Panc1 (cell line): ENCODE data around the gene BDH2. TPM values are rescaled to one million over a fixed set of nuclear protein-coding genes. Genes with fewer than 3 reads are reported as not detected.

Experiments
- ATAC-seq: fragments of 200-7000 bp; cut with Tn5 transposase; 2 replicates; pipeline ENCODE4 v1.9.1; 2020; ENCODE audit warnings: mild to moderate bottlenecking, moderate library complexity
- BruUV-seq: library from RNA; stranded (reverse); fragments of 400-500 nt; replicated peaks from 2 replicates; lab custom pipeline; 2021; lab: Mats Ljungman, UMichigan
- CTCF ChIA-PET: fragments of 300-600 bp; sonication (Branson Sonifier 250); formaldehyde crosslinking; loops from one replicate; lab custom pipeline; 2022; ENCODE audit warnings: antibody characterized with exemption; lab: Charles Lee
- POLR2A ChIA-PET: fragments of 300-600 bp; sonication (Branson Sonifier 250); formaldehyde crosslinking; loops from one replicate; lab custom pipeline; 2022; ENCODE audit warnings: antibody characterized with exemption; lab: Charles Lee
- DNase-seq: peaks from one replicate; pipeline ENCODE4 v3.0.0-alpha.2; 2010; ENCODE audit warnings: low read depth, low spot score
- H3K27ac ChIP-seq: 2 replicates; pipeline ENCODE4 v1.5.1; 2011; ENCODE audit warnings: mild to moderate bottlenecking, low read length, inconsistent platforms
- H3K27me3 ChIP-seq: fragments of 200-500 bp; sonication (Bioruptor generic); 2 replicates; pipeline ENCODE4 v1.6.0; 2014; ENCODE audit warnings: low read length, inconsistent platforms; ENCODE audit not compliant: control insufficient read depth, insufficient read depth
- H3K36me3 ChIP-seq: fragments of 200-500 bp; sonication (Bioruptor generic); 2 replicates; pipeline ENCODE4 v1.5.1; 2014; ENCODE audit warnings: inconsistent platforms, mild to moderate bottlenecking, low read length, moderate library complexity; ENCODE audit not compliant: control insufficient read depth, insufficient read depth
- H3K4me1 ChIP-seq: 2 replicates; pipeline ENCODE4 v1.5.1; 2011; ENCODE audit warnings: inconsistent platforms, mild to moderate bottlenecking, low read length, moderate library complexity; ENCODE audit not compliant: control insufficient read depth, insufficient read depth
- H3K4me3 ChIP-seq, 2 experiments: 2 replicates each; pipeline ENCODE4 v1.5.1; 2011 to 2012; ENCODE audit warnings: low read depth in 2 of 2, low read length in 2 of 2, mild to moderate bottlenecking in 2 of 2, inconsistent platforms in 1 of 2, moderate library complexity in 1 of 2
- H3K9me3 ChIP-seq: fragments of 200-500 bp; sonication (Bioruptor generic); 2 replicates; pipeline ENCODE4 v1.5.1; 2014; ENCODE audit warnings: low read depth, mild to moderate bottlenecking, inconsistent platforms, low read length, moderate library complexity; ENCODE audit not compliant: control insufficient read depth, insufficient read depth
- CTCF ChIP-seq: fragments of 450-650 bp; IDR thresholded peaks from 2 replicates; pipeline ENCODE4 v1.5.1; 2017; ENCODE audit warnings: mild to moderate bottlenecking
- POLR2AphosphoS5 ChIP-seq: IDR thresholded peaks from 2 replicates; pipeline ENCODE4 v1.6.1; 2012; ENCODE audit warnings: mild to moderate bottlenecking, low read depth, low read length, moderate library complexity
- SIN3A ChIP-seq: IDR thresholded peaks from 2 replicates; pipeline ENCODE4 v1.6.1; 2012; ENCODE audit warnings: low read depth, mild to moderate bottlenecking, low read length, moderate library complexity, borderline replicate concordance; ENCODE audit not compliant: insufficient read depth
- TCF7L2 ChIP-seq: IDR thresholded peaks from 2 replicates; pipeline ENCODE4 v1.6.1; 2011; ENCODE audit warnings: mild to moderate bottlenecking, low read depth, low read length, inconsistent platforms
- in situ Hi-C: cut with HindIII; loops from 2 replicates; pipeline ENCODE4 v1.10.0; 2016; ENCODE audit warnings: low sequenced_read_pairs, low pct_unique_long_range_greater_than_20kb
- intact Hi-C: fragments of 100-400 bp; cut with micrococcal nuclease; formaldehyde crosslinking; loops from one replicate; pipeline ENCODE4 v1.10.0; 2022; ENCODE audit not compliant: unreplicated experiment
- total RNA-seq: library from RNA; stranded (reverse); gene quantifications from one replicate; pipeline ENCODE4 v1.2.1, GENCODE V29; 2021; ENCODE audit not compliant: unreplicated experiment
- TF ChIP-seq, protein P1 (sequence below), 2 experiments: IDR thresholded peaks; 2 replicates each; pipeline ENCODE4 v1.6.1; 2011 to 2012; ENCODE audit warnings: low read depth in 2 of 2, control low read depth in 1 of 2, low read length in 1 of 2, mild to moderate bottlenecking in 1 of 2, moderate library complexity in 1 of 2; ENCODE audit not compliant: insufficient read depth in 1 of 2

Gene BDH2
- total RNA-seq, 1 experiment from 2014 or later = 0.98 TPM

DNA sequence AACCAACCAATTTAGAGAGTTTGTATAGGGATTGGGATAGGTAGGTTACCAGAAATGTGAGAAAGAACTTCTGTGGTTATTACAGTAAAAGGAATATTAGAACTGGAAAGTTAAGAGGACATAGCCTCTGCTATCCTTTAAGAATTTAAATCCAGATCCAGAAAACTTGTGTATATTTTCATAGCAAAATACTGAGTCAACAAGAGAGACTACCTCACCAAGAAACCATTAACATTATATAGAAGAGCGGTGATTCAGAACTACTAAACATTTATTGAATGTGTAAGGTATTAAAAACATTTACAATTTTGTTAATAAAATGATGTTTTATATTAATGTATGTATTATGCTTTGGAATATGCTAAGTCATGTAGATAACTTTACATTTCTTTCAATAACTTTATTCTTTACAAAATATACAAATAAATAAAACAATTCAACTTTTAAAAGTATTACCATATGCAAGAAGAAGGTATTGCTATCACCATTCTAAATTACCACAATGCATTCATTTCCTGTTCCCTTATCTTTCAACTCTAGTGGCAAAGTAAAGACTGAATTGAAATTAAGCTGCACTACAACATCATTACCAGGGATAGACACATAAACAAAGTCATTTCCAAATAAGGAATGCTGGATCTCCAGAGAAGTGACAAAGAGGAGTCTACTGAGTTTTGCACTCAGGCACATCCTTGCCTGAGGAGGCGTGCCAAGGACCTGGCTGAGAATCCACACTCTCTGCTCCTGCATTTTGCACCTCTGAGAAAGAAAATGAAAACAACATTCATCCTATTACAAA is 6.1 kb upstream of the BDH2 start:
- intact Hi-C loops (no loop called here), in situ Hi-C loops (no loop called here)
- Histone ChIP-seq H3K27ac (no peak overlapping the region), H3K27me3 (no peaks in the 10 kb centered on the region), H3K36me3 (peaks cover 10% of the 10 kb centered on the region; the same call in 1 of the 2 replicates), H3K4me3 (no peak overlapping the region), H3K4me1 (no peaks in the 10 kb centered on the region), H3K9me3 (no peaks in the 10 kb centered on the region)
- ChIA-PET CTCF (no interaction called here), POLR2A (no interaction called here)
- TF ChIP-seq CTCF (no peak), SIN3A (no peak), POLR2AphosphoS5 (no peak), TCF7L2 (no peak)
- TF ChIP-seq, protein P1, sequence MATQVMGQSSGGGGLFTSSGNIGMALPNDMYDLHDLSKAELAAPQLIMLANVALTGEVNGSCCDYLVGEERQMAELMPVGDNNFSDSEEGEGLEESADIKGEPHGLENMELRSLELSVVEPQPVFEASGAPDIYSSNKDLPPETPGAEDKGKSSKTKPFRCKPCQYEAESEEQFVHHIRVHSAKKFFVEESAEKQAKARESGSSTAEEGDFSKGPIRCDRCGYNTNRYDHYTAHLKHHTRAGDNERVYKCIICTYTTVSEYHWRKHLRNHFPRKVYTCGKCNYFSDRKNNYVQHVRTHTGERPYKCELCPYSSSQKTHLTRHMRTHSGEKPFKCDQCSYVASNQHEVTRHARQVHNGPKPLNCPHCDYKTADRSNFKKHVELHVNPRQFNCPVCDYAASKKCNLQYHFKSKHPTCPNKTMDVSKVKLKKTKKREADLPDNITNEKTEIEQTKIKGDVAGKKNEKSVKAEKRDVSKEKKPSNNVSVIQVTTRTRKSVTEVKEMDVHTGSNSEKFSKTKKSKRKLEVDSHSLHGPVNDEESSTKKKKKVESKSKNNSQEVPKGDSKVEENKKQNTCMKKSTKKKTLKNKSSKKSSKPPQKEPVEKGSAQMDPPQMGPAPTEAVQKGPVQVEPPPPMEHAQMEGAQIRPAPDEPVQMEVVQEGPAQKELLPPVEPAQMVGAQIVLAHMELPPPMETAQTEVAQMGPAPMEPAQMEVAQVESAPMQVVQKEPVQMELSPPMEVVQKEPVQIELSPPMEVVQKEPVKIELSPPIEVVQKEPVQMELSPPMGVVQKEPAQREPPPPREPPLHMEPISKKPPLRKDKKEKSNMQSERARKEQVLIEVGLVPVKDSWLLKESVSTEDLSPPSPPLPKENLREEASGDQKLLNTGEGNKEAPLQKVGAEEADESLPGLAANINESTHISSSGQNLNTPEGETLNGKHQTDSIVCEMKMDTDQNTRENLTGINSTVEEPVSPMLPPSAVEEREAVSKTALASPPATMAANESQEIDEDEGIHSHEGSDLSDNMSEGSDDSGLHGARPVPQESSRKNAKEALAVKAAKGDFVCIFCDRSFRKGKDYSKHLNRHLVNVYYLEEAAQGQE (IDR thresholded peaks at IDR 0.05; ENCODE audit: insufficient read depth in 1 of 2, low read depth in 2 of 2, low read length in 1 of 2) = no peak
- no TSS peak for BruUV-seq
- no peak for DNase-seq
- ATAC-seq = no peak

- Histone ChIP-seq H3K27me3 (no peaks in the 10 kb centered on the region), H3K27ac (no peak overlapping the region), H3K9me3 (no peaks in the 10 kb centered on the region), H3K36me3 (peaks cover 10% of the 10 kb centered on the region; the same call in 1 of the 2 replicates), H3K4me1 (no peaks in the 10 kb centered on the region), H3K4me3 (no peak overlapping the region)
- intact Hi-C loops (no loop called here), in situ Hi-C loops (no loop called here)
- POLR2A ChIA-PET = no interaction called here
- CTCF ChIA-PET = no interaction called here
- ATAC-seq (no peak), DNase-seq (no peak)
- no peak for TF ChIP-seq POLR2AphosphoS5
- TF ChIP-seq TCF7L2 = no peak
- TF ChIP-seq CTCF = no peak
- TF ChIP-seq, protein P1 (IDR thresholded peaks at IDR 0.05; ENCODE audit: insufficient read depth in 1 of 2, low read depth in 2 of 2, low read length in 1 of 2) = no peak
- no peak for TF ChIP-seq SIN3A
- no TSS peak for BruUV-seq
Measured at GRCh38 chr4:103104886-103105285, 5.3 kb upstream of the BDH2 start.
